ENCODE data around the gene MAD1L1.

Gene MAD1L1

GRCh38 chr7:2209146-2209960, 23.4 kb downstream of the MAD1L1 start:
- peaks cover 5% of the 10 kb centered on the region for H3K4me1 ChIP-seq (ENCODE audit: control insufficient read depth, insufficient read depth, low read length)
- no peaks in the 10 kb centered on the region for H3K27me3 ChIP-seq (ENCODE audit: control insufficient read depth, insufficient read depth, low read length)
- no peak overlapping the region for H3K4me3 ChIP-seq (ENCODE audit: low read length)
- no peak overlapping the region for H3K27ac ChIP-seq (ENCODE audit: low read depth, low read length)
- peaks cover 15% of the 10 kb centered on the region for H3K36me3 ChIP-seq (ENCODE audit: control insufficient read depth, insufficient read depth, low read length)
- H3K9ac ChIP-seq (ENCODE audit: low read length) = no peak overlapping the region

- no peak overlapping the region for H3K9ac ChIP-seq (ENCODE audit: low read length)
- H3K4me3 ChIP-seq (ENCODE audit: low read length) = no peak overlapping the region
- no peaks in the 10 kb centered on the region for H3K27me3 ChIP-seq (ENCODE audit: control insufficient read depth, insufficient read depth, low read length)
- H3K36me3 ChIP-seq (ENCODE audit: control insufficient read depth, insufficient read depth, low read length) = peaks cover 11% of the 10 kb centered on the region
- peaks cover 11% of the 10 kb centered on the region for H3K4me1 ChIP-seq (ENCODE audit: control insufficient read depth, insufficient read depth, low read length)
- no peak overlapping the region for H3K27ac ChIP-seq (ENCODE audit: low read depth, low read length)
These were observed 24.0 kb downstream of the MAD1L1 start for GRCh38 chr7:2208712-2209111.

- no peak overlapping the region for H3K9ac ChIP-seq (ENCODE audit: low read length)
- H3K4me3 ChIP-seq (ENCODE audit: low read length) = no peak overlapping the region
- H3K36me3 ChIP-seq (ENCODE audit: control insufficient read depth, insufficient read depth, low read length) = peaks cover 9% of the 10 kb centered on the region
- H3K27me3 ChIP-seq (ENCODE audit: control insufficient read depth, insufficient read depth, low read length) = no peaks in the 10 kb centered on the region
- no peak overlapping the region for H3K27ac ChIP-seq (ENCODE audit: low read depth, low read length)
- peaks cover 18% of the 10 kb centered on the region for H3K4me1 ChIP-seq (ENCODE audit: control insufficient read depth, insufficient read depth, low read length)
These were observed 27.5 kb downstream of the MAD1L1 start for GRCh38 chr7:2205036-2205780.

- H3K4me1 ChIP-seq (ENCODE audit: control insufficient read depth, insufficient read depth, low read length) = peaks cover 18% of the 10 kb centered on the region
- H3K27ac ChIP-seq (ENCODE audit: low read depth, low read length) = no peak overlapping the region
- peaks cover 9% of the 10 kb centered on the region for H3K36me3 ChIP-seq (ENCODE audit: control insufficient read depth, insufficient read depth, low read length)
- no peak overlapping the region for H3K9ac ChIP-seq (ENCODE audit: low read length)
- H3K27me3 ChIP-seq (ENCODE audit: control insufficient read depth, insufficient read depth, low read length) = no peaks in the 10 kb centered on the region
- H3K4me3 ChIP-seq (ENCODE audit: low read length) = no peak overlapping the region
These were observed 28.3 kb downstream of the MAD1L1 start for GRCh38 chr7:2204446-2204845.

- Histone ChIP-seq H3K4me1 (ENCODE audit: control insufficient read depth, insufficient read depth, low read length) (peaks cover 18% of the 10 kb centered on the region), H3K4me3 (ENCODE audit: low read length) (no peak overlapping the region), H3K27me3 (ENCODE audit: control insufficient read depth, insufficient read depth, low read length) (no peaks in the 10 kb centered on the region), H3K9ac (ENCODE audit: low read length) (no peak overlapping the region), H3K27ac (ENCODE audit: low read depth, low read length) (peak overlapping the region; percentile 27), H3K36me3 (ENCODE audit: control insufficient read depth, insufficient read depth, low read length) (peaks cover 9% of the 10 kb centered on the region)
These were observed 28.9 kb downstream of the MAD1L1 start for GRCh38 chr7:2203766-2204300.

GRCh38 chr7:2202901-2203765, 29.6 kb downstream of the MAD1L1 start:
- Histone ChIP-seq H3K4me3 (ENCODE audit: low read length) (no peak overlapping the region), H3K36me3 (ENCODE audit: control insufficient read depth, insufficient read depth, low read length) (peaks cover 9% of the 10 kb centered on the region), H3K9ac (ENCODE audit: low read length) (no peak overlapping the region), H3K27me3 (ENCODE audit: control insufficient read depth, insufficient read depth, low read length) (no peaks in the 10 kb centered on the region), H3K27ac (ENCODE audit: low read depth, low read length) (no peak overlapping the region), H3K4me1 (ENCODE audit: control insufficient read depth, insufficient read depth, low read length) (peaks cover 18% of the 10 kb centered on the region)

GRCh38 chr7:2202361-2202761, 30.4 kb downstream of the MAD1L1 start:
- Histone ChIP-seq H3K9ac (ENCODE audit: low read length) (no peak overlapping the region), H3K36me3 (ENCODE audit: control insufficient read depth, insufficient read depth, low read length) (peaks cover 5% of the 10 kb centered on the region), H3K4me3 (ENCODE audit: low read length) (no peak overlapping the region), H3K4me1 (ENCODE audit: control insufficient read depth, insufficient read depth, low read length) (peaks cover 18% of the 10 kb centered on the region), H3K27me3 (ENCODE audit: control insufficient read depth, insufficient read depth, low read length) (no peaks in the 10 kb centered on the region), H3K27ac (ENCODE audit: low read depth, low read length) (no peak overlapping the region)

GRCh38 chr7:2201686-2202360, 30.9 kb downstream of the MAD1L1 start:
- Histone ChIP-seq H3K4me3 (ENCODE audit: low read length) (no peak overlapping the region), H3K27ac (ENCODE audit: low read depth, low read length) (no peak overlapping the region), H3K9ac (ENCODE audit: low read length) (no peak overlapping the region), H3K27me3 (ENCODE audit: control insufficient read depth, insufficient read depth, low read length) (no peaks in the 10 kb centered on the region), H3K36me3 (ENCODE audit: control insufficient read depth, insufficient read depth, low read length) (peaks cover 2% of the 10 kb centered on the region), H3K4me1 (ENCODE audit: control insufficient read depth, insufficient read depth, low read length) (peaks cover 18% of the 10 kb centered on the region)

GRCh38 chr7:2201128-2201527, 31.6 kb downstream of the MAD1L1 start:
- Histone ChIP-seq H3K27me3 (ENCODE audit: control insufficient read depth, insufficient read depth, low read length) (no peaks in the 10 kb centered on the region), H3K9ac (ENCODE audit: low read length) (no peak overlapping the region), H3K4me1 (ENCODE audit: control insufficient read depth, insufficient read depth, low read length) (peaks cover 18% of the 10 kb centered on the region), H3K4me3 (ENCODE audit: low read length) (no peak overlapping the region), H3K27ac (ENCODE audit: low read depth, low read length) (no peak overlapping the region), H3K36me3 (ENCODE audit: control insufficient read depth, insufficient read depth, low read length) (peaks cover 2% of the 10 kb centered on the region)

- Histone ChIP-seq H3K4me1 (ENCODE audit: control insufficient read depth, insufficient read depth, low read length) (peaks cover 18% of the 10 kb centered on the region), H3K9ac (ENCODE audit: low read length) (no peak overlapping the region), H3K27me3 (ENCODE audit: control insufficient read depth, insufficient read depth, low read length) (no peaks in the 10 kb centered on the region), H3K4me3 (ENCODE audit: low read length) (no peak overlapping the region), H3K27ac (ENCODE audit: low read depth, low read length) (no peak overlapping the region), H3K36me3 (ENCODE audit: control insufficient read depth, insufficient read depth, low read length) (peaks cover 4% of the 10 kb centered on the region)
These were observed 32.2 kb downstream of the MAD1L1 start for GRCh38 chr7:2200584-2200980.

GRCh38 chr7:2199956-2200583, 32.7 kb downstream of the MAD1L1 start:
- H3K4me3 ChIP-seq (ENCODE audit: low read length) = no peak overlapping the region
- peaks cover 18% of the 10 kb centered on the region for H3K4me1 ChIP-seq (ENCODE audit: control insufficient read depth, insufficient read depth, low read length)
- H3K27ac ChIP-seq (ENCODE audit: low read depth, low read length) = no peak overlapping the region
- peaks cover 5% of the 10 kb centered on the region for H3K36me3 ChIP-seq (ENCODE audit: control insufficient read depth, insufficient read depth, low read length)
- no peaks in the 10 kb centered on the region for H3K27me3 ChIP-seq (ENCODE audit: control insufficient read depth, insufficient read depth, low read length)
- no peak overlapping the region for H3K9ac ChIP-seq (ENCODE audit: low read length)

Measured in rectal smooth muscle tissue (tissue), 1 donor.